Sigmoid colon (tissue), 4 donors: ENCODE measurements around the gene IVNS1ABP.

Experiments used
- CTCF ChIP-seq, 4 experiments: fragments of 450-650 bp in 3 of 4; fragments of 200-600 bp in 1 of 4; IDR thresholded peaks; one replicate each; pipeline ENCODE4 v1.5.1; 2016 to 2019; ENCODE audit warnings: antibody characterized with exemption in 4 of 4, mild to moderate bottlenecking in 3 of 4, moderate library complexity in 2 of 4
- EP300 ChIP-seq, 4 donors: sonication (generic); formaldehyde crosslinking; IDR thresholded peaks; one replicate each; pipeline ENCODE4 v1.6.1; 2017; ENCODE audit warnings: antibody characterized with exemption in 4 of 4
- POLR2A ChIP-seq, 2 donors: fragments of 450-650 bp; IDR thresholded peaks; one replicate each; pipeline ENCODE4 v1.6.1; 2016; ENCODE audit warnings: antibody characterized with exemption in 2 of 2, mild to moderate bottlenecking in 2 of 2, moderate library complexity in 2 of 2

GRCh38 chr1:185349556-185349955 lies 32.5 kb upstream of the IVNS1ABP start:
- TF ChIP-seq CTCF (IDR thresholded peaks at IDR 0.05) (no peak), POLR2A (IDR thresholded peaks at IDR 0.05) (no peak), EP300 (IDR thresholded peaks at IDR 0.05) (no peak)
